ENCODE results near the gene TBC1D32.
"Not testable (repeated sequence)": the region's sequence is repeated elsewhere in the genome, so short reads cannot be mapped to it uniquely, and the experiment has no call there.

TBC1D32 gene

DNA sequence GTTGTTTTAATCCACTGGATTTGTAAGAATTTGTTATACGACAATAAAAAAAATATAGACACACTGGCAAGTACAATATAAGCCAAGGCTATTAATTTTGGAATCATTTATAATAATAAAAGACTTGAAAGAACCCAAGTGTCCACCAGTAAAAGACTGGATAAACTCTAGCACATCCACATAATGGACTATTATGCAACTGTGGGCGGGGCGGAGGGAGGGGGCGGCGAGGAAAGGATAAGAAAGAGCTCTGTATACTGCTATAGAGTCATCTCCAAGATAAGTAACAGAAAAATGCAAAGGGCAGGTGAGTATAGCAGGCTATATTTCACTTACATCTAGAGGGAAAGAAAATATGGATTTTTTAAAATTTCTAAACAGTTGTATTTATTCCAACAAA is 123.3 kb downstream of the TBC1D32 start:
- DNase-seq = no peak

GRCh38 chr6:121205569-121205968 is 128.7 kb downstream of the TBC1D32 start:
- DNase-seq = no peak

DNA sequence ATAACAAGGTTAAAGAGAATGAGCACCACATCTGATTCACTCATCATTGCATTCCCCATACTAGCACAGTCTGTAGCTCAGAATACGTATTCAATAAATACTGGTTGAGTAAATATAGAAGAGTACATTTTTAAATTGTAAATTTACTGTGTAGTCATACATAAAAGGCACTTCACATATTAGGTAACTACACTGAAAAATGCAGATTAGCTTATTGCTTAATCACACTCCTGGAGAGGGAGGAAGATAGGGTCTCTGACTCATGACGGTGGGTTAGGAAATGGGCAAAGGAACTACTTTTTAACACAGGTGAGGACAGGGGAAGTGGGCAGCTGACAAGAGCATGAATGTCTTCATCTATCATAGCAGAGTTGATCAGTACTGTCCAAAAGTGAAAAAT is 133.2 kb downstream of the TBC1D32 start:
- DNase-seq = no peak

GRCh38 chr6:121196042-121196441 is 138.2 kb downstream of the TBC1D32 start:
- DNase-seq = not testable (repeated sequence)

GRCh38 chr6:121190122-121190521 is 144.2 kb downstream of the TBC1D32 start:
- DNase-seq = no peak

GRCh38 chr6:121188356-121188755 is 145.9 kb downstream of the TBC1D32 start:
- no peak for DNase-seq

GRCh38 chr6:121187833-121188200 is 146.5 kb downstream of the TBC1D32 start:
- DNase-seq = no peak

DNA sequence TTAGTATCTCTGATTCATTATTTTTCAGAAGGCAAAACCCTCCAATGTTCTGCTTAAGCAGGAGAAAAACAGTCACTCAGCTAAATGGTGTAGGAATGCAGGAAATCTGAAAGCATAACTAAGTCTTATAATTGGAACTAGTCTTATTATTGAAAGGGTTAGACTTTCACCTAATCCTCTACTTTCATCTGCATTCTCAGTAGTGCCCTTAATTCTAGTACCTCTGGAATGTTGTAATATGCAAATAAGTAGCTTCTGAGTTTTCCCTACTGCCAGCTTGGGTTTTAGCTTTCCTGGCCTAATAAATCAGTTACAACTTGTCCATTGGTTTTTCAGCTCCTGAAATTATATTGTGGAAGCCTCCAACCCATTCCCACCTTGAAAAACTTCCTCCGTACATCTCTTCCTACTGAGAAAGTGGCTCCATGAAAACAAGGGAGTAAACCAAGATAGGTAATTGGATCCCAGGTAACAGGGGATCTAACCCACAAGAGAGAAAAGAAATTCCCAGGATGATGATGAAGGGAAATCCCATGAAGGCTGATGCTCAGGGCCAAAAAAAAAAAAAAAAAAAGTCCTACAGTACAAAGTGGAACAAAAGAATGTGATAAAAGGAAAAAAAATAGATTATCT is 147.0 kb downstream of the TBC1D32 start:
- DNase-seq = no peak

- no peak for DNase-seq
Observed at GRCh38 chr6:121183742-121184141, 150.5 kb downstream of the TBC1D32 start.

GRCh38 chr6:121175827-121176226 is 158.5 kb downstream of the TBC1D32 start:
- no peak for DNase-seq

DNA sequence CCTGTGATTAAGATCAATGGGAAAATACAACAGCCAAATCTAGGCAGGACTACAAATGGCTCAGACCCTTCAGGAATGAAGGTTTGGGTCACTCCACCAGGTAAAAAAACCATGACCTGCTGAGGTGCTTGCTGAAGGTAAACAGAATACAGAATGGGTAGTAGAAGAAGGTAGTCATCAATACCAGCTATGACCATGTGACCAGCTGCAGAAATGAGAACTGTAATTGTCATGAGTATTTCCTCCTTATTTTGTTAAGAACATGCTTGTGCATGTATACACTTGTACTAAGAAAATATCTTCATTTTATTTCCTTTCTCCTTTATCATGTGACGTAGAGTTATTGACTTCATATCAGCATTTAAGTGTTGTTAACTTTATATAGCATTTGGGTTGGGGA is 161.8 kb downstream of the TBC1D32 start:
- not testable (repeated sequence) for DNase-seq

GRCh38 chr6:121171879-121172278 is 162.4 kb downstream of the TBC1D32 start:
- no peak for DNase-seq

- DNase-seq = no peak
Observed at GRCh38 chr6:121161886-121162285, 172.4 kb downstream of the TBC1D32 start.

- DNase-seq = no peak
Observed at GRCh38 chr6:121160276-121160675, 174.0 kb downstream of the TBC1D32 start.

- DNase-seq = no peak
Observed at GRCh38 chr6:121158891-121159290, 175.4 kb downstream of the TBC1D32 start.

DNA sequence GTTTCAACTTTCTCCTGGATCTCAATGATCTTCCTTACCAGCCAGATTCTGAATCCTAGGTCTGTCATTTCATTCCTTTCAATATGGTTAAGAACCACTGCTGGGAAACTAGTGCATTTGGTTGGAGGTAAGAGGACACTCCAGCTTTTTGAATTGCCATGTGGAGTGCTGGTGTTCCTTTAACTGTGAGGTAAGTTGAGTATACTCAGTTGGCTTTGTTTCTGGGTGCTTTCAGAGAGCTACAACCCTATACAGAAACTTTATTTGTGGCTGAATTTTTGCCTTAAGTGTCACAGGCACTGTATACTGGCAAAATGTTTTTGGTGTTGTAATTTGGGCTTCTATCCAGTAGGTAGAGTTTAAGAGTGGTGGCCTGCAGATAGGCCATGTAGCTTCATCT is 175.8 kb downstream of the TBC1D32 start:
- DNase-seq = no peak

- DNase-seq = no peak
Observed at GRCh38 chr6:121157906-121158305, 176.4 kb downstream of the TBC1D32 start.

- DNase-seq = no peak
Observed at GRCh38 chr6:121143476-121143875, 190.8 kb downstream of the TBC1D32 start.

- no peak for DNase-seq
Observed at GRCh38 chr6:121142093-121142492, 192.2 kb downstream of the TBC1D32 start.

- DNase-seq = no peak
Observed at GRCh38 chr6:121135425-121135824, 198.9 kb downstream of the TBC1D32 start.

DNA sequence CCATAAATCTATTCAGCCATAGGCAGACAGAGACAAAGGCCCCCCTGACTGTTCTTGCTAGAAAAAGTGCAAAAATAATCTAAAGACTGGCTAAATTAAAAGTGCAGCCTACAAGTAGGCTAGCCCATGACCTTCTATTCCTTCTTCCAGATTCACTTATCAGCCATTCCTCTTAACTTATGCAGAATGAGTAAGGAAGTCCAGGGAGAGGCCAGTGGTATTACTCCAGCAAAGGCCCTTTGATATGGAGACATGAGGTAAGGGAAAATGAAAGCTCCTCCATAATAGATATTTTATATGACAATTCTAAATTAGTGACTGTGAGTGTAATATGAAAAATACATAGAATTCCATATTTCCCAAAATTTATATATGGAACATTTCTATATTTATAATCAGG is 199.4 kb downstream of the TBC1D32 start:
- DNase-seq = no peak

DNA sequence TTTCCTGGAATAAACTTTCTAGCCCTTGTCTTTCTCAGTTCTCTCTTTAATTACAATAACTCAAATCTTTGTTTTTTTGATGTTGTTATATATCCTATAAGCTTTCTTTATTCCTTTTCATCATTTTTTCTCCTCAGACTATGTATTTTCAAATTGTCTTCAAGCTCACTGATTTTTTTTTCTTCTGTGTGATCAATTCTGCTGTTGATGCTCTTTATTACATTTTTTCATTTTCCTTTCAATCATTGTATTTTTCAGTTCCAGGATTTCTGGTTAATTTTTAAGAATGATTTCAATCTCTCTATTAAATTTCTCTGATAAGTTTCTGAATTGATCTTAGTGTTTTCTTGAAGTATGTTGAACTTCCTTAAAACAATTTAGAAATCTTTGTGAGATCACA is 209.7 kb downstream of the TBC1D32 start:
- no peak for DNase-seq

DNA sequence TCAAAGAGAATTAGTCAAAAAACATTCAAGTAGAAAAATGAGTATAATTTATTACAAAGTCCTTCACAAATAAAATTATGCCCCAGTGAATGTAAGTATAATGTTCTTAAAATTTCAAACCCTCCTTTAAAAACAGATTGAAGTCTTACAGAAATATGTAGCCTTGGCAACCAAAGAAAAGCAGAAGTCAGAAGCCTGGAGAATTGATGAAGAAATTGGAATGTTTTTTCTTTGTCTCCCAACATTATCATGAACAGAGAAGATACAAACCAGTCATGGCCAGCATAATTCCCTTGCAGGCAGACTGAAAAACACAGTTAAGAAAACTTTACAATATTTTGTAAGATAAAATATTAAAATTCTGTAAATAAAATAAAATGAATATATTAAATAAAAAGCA is 221.9 kb downstream of the TBC1D32 start:
- no peak for DNase-seq

DNA sequence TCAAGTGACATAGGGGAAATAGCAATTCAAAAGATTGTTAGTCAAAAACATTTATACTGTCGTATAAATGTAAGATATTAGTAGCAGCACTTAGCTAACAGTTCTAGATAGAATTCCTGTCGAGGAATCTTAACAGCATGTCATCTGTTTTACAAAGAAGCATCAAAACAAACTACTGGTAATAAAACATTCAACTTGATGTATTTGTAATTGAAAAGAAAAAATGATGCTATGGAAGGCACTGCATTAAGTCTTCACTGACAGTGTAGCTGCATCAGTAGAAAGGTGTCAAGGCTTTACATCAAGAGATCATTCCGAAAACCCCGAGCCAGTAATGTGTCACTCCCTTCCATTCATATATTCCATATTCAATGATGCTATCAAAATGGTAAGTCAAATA is 223.5 kb downstream of the TBC1D32 start:
- no peak for DNase-seq

DNA sequence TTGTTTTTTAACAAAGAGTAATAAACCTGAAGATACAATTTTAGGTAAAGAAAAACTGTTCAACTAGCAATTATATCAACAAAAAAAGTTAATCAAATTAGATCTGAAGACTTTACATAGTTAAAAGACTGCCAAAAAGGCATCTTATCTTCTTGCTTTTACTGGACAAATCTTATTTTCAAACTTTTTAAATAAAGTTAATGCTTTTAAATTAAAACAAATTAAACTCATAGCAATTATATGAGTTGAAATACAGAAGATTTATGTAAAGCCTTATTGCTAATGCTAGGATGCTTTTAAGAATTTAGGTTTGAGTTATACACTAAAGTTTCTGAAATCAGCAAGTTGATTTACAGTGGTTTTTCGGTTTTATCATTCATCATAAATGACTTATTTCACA is 227.3 kb downstream of the TBC1D32 start:
- DNase-seq = no peak

DNA sequence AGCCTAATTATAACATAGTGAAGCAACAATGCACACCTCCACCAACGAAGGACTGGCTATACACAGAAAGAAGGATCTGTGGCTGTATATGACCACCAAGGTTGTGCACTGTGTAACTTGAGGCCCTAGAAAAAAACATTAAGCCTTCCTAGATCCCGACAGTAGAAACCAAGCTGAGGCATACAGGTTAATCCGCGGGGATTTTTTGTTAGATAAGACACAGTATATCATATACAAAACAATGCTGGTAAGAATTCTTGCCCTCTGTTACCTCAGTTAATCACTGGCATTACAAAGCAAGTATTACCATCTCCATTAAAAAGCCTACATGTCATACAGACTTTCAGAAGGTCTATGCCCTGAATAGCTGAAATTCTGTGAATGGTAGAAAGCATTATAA is 228.8 kb downstream of the TBC1D32 start:
- DNase-seq = no peak
